GM12864 (cell line): ENCODE results near the gene ADGRG3.

Experiments used
- DNase-seq: peaks from one replicate; pipeline ENCODE4 v3.0.0-alpha.2; 2011; ENCODE audit warnings: low read depth
- H3K4me3 ChIP-seq: 2 replicates; pipeline ENCODE4 v1.5.1; 2011; ENCODE audit warnings: mild to moderate bottlenecking, low read depth, low read length, control low read depth
- CTCF ChIP-seq: IDR thresholded peaks from 2 replicates; pipeline ENCODE4 v1.5.1; 2011; ENCODE audit warnings: low read depth, mild to moderate bottlenecking, moderate library complexity, low read length, control low read depth, inconsistent platforms; ENCODE audit errors: missing control alignments

The ADGRG3 gene

GRCh38 chr16:57732037-57732436 is 63.9 kb downstream of the ADGRG3 start:
- no peak overlapping the region for H3K4me3 ChIP-seq
- no peak for TF ChIP-seq CTCF
- DNase-seq = no peak

- DNase-seq = no peak
- no peak for TF ChIP-seq CTCF
- H3K4me3 ChIP-seq = no peak overlapping the region
Measured at GRCh38 chr16:57732714-57733113, 64.6 kb downstream of the ADGRG3 start.

GRCh38 chr16:57734308-57734924 is 66.3 kb downstream of the ADGRG3 start:
- TF ChIP-seq CTCF = no peak
- no peak for DNase-seq
- H3K4me3 ChIP-seq = peak overlapping the region; percentile 65

GRCh38 chr16:57734925-57735754 is 67.0 kb downstream of the ADGRG3 start:
- peak overlapping the region; percentile 83 for H3K4me3 ChIP-seq
- TF ChIP-seq CTCF = no peak
- DNase-seq = peak; percentile 100

GRCh38 chr16:57735755-57736418 is 67.8 kb downstream of the ADGRG3 start, which contains the start of gene KATNB1:
TSS of gene KATNB1 (plus strand) at chr16:57735770. CDS start at chr16:57737244, 1,474 bp downstream.
- no peak for TF ChIP-seq CTCF
- DNase-seq = no peak
- H3K4me3 ChIP-seq = peak within 1 kb of the TSS; percentile 83

GRCh38 chr16:57736419-57737351 is 68.6 kb downstream of the ADGRG3 start:
- peak; percentile 3 for TF ChIP-seq CTCF
- no peak for DNase-seq

More at GRCh38 chr16:57736419-57737351, 68.6 kb downstream of the ADGRG3 start:
- H3K4me3 ChIP-seq = peak overlapping the region; percentile 83
